ENCODE measurements around the gene GREB1.

GREB1 gene

GRCh38 chr2:11574176-11575046, 40.6 kb downstream of the GREB1 start:
- no peak overlapping the region for H2BK12ac ChIP-seq (ENCODE audit: low read length)
- no peak overlapping the region for H3K27ac ChIP-seq (ENCODE audit: low read depth, low read length)
- H3K23ac ChIP-seq (ENCODE audit: low read length): no peak overlapping the region
- no peak overlapping the region for H2BK5ac ChIP-seq (ENCODE audit: low read depth, low read length, poor library complexity)
- H3K4me2 ChIP-seq (ENCODE audit: low read length): no peak overlapping the region
- peaks cover 0 to 3% of the 10 kb centered on the region in 2 experiments for H3K4me1 ChIP-seq (ENCODE audit: control insufficient read depth in 1 of 2, insufficient read depth in 2 of 2, low read length in 2 of 2)
- H2AFZ ChIP-seq (ENCODE audit: insufficient read depth, low read length, poor library complexity): no peak overlapping the region
- no peaks in the 10 kb centered on the region for H3K79me1 ChIP-seq (ENCODE audit: low read length)
- no peak overlapping the region for H3K4me3 ChIP-seq (ENCODE audit: low read depth, low read length)
- H2AK5ac ChIP-seq (ENCODE audit: low read length): no peak overlapping the region
- no peak overlapping the region for H3K9ac ChIP-seq (ENCODE audit: low read length)
- no peaks in the 10 kb centered on the region for H3K79me2 ChIP-seq (ENCODE audit: control insufficient read depth, insufficient read depth, low read length, poor library complexity)
- no peak overlapping the region for H4K12ac ChIP-seq (ENCODE audit: low read depth, low read length)
- no peak overlapping the region for H2BK120ac ChIP-seq (ENCODE audit: insufficient read depth, low read length, poor library complexity)
- WGBS (ENCODE audit: extremely low coverage, insufficient coverage, insufficient read length): no CpG with 5 or more reads among the region's 12 CpGs
- no peak overlapping the region for H3K4ac ChIP-seq (ENCODE audit: low read depth, low read length)
- H3K27me3 ChIP-seq (ENCODE audit: insufficient read depth, low read length): no peaks in the 10 kb centered on the region
- no peaks in the 10 kb centered on the region for H3K9me3 ChIP-seq (ENCODE audit: insufficient read depth, low read depth, low read length)
- no peak overlapping the region for H4K8ac ChIP-seq (ENCODE audit: low read depth, low read length)
- no peak overlapping the region for H3K14ac ChIP-seq (ENCODE audit: low read length)
- no peak for DNase-seq
- peaks cover 0 to 4% of the 10 kb centered on the region in 2 experiments for H3K36me3 ChIP-seq (ENCODE audit: control insufficient read depth in 1 of 2, insufficient read depth in 2 of 2, low read length in 2 of 2)
- no peak overlapping the region for H4K91ac ChIP-seq (ENCODE audit: low read depth, low read length)
- no peak overlapping the region for H3K18ac ChIP-seq (ENCODE audit: low read length)

- Histone ChIP-seq H2BK120ac (ENCODE audit: insufficient read depth, low read length, poor library complexity) (no peak overlapping the region), H3K4ac (ENCODE audit: low read depth, low read length) (no peak overlapping the region), H3K27me3 (ENCODE audit: insufficient read depth, low read length) (no peaks in the 10 kb centered on the region), H3K9ac (ENCODE audit: low read length) (no peak overlapping the region), H3K18ac (ENCODE audit: low read length) (no peak overlapping the region), H4K91ac (ENCODE audit: low read depth, low read length) (no peak overlapping the region), H3K14ac (ENCODE audit: low read length) (no peak overlapping the region), H3K23ac (ENCODE audit: low read length) (no peak overlapping the region), H3K4me1 (ENCODE audit: control insufficient read depth in 1 of 2, insufficient read depth in 2 of 2, low read length in 2 of 2) (peaks cover 0 to 3% of the 10 kb centered on the region in 2 experiments), H4K12ac (ENCODE audit: low read depth, low read length) (no peak overlapping the region), H3K36me3 (ENCODE audit: control insufficient read depth in 1 of 2, insufficient read depth in 2 of 2, low read length in 2 of 2) (peaks cover 0 to 4% of the 10 kb centered on the region in 2 experiments), H2BK5ac (ENCODE audit: low read depth, low read length, poor library complexity) (no peak overlapping the region), H3K4me3 (ENCODE audit: low read depth, low read length) (no peak overlapping the region), H2BK12ac (ENCODE audit: low read length) (no peak overlapping the region), H3K79me1 (ENCODE audit: low read length) (no peaks in the 10 kb centered on the region), H4K8ac (ENCODE audit: low read depth, low read length) (no peak overlapping the region), H3K79me2 (ENCODE audit: control insufficient read depth, insufficient read depth, low read length, poor library complexity) (no peaks in the 10 kb centered on the region), H2AFZ (ENCODE audit: insufficient read depth, low read length, poor library complexity) (no peak overlapping the region), H3K4me2 (ENCODE audit: low read length) (no peak overlapping the region), H3K9me3 (ENCODE audit: insufficient read depth, low read depth, low read length) (no peaks in the 10 kb centered on the region), H2AK5ac (ENCODE audit: low read length) (no peak overlapping the region), H3K27ac (ENCODE audit: low read depth, low read length) (no peak overlapping the region)
- DNase-seq: no peak
- no CpG with 5 or more reads among the region's 10 CpGs for WGBS (ENCODE audit: extremely low coverage, insufficient coverage, insufficient read length)
Observed at GRCh38 chr2:11576398-11576797, 42.6 kb downstream of the GREB1 start.

- no peak overlapping the region for H3K4me3 ChIP-seq (ENCODE audit: low read depth, low read length)
- H2BK12ac ChIP-seq (ENCODE audit: low read length): no peak overlapping the region
- no peak overlapping the region for H3K9ac ChIP-seq (ENCODE audit: low read length)
- peaks cover 0 to 4% of the 10 kb centered on the region in 2 experiments for H3K36me3 ChIP-seq (ENCODE audit: control insufficient read depth in 1 of 2, insufficient read depth in 2 of 2, low read length in 2 of 2)
- no peak overlapping the region for H2AFZ ChIP-seq (ENCODE audit: insufficient read depth, low read length, poor library complexity)
- no CpG with 5 or more reads among the region's 14 CpGs for WGBS (ENCODE audit: extremely low coverage, insufficient coverage, insufficient read length)
- H4K91ac ChIP-seq (ENCODE audit: low read depth, low read length): no peak overlapping the region
- H3K9me3 ChIP-seq (ENCODE audit: insufficient read depth, low read depth, low read length): no peaks in the 10 kb centered on the region
- no peak overlapping the region for H3K14ac ChIP-seq (ENCODE audit: low read length)
- no peak for DNase-seq
- H2AK5ac ChIP-seq (ENCODE audit: low read length): no peak overlapping the region
- H4K8ac ChIP-seq (ENCODE audit: low read depth, low read length): no peak overlapping the region
- H3K27me3 ChIP-seq (ENCODE audit: insufficient read depth, low read length): no peaks in the 10 kb centered on the region
- no peak overlapping the region for H3K18ac ChIP-seq (ENCODE audit: low read length)
- H3K23ac ChIP-seq (ENCODE audit: low read length): no peak overlapping the region
- H3K4me1 ChIP-seq (ENCODE audit: control insufficient read depth in 1 of 2, insufficient read depth in 2 of 2, low read length in 2 of 2): peaks cover 0 to 3% of the 10 kb centered on the region in 2 experiments
- no peaks in the 10 kb centered on the region for H3K79me1 ChIP-seq (ENCODE audit: low read length)
- no peak overlapping the region for H3K4ac ChIP-seq (ENCODE audit: low read depth, low read length)
- no peak overlapping the region for H2BK5ac ChIP-seq (ENCODE audit: low read depth, low read length, poor library complexity)
- no peak overlapping the region for H4K12ac ChIP-seq (ENCODE audit: low read depth, low read length)
- no peak overlapping the region for H3K4me2 ChIP-seq (ENCODE audit: low read length)
- no peaks in the 10 kb centered on the region for H3K79me2 ChIP-seq (ENCODE audit: control insufficient read depth, insufficient read depth, low read length, poor library complexity)
- no peak overlapping the region for H3K27ac ChIP-seq (ENCODE audit: low read depth, low read length)
- no peak overlapping the region for H2BK120ac ChIP-seq (ENCODE audit: insufficient read depth, low read length, poor library complexity)
Observed at GRCh38 chr2:11577101-11577883, 43.4 kb downstream of the GREB1 start.

GRCh38 chr2:11578081-11578948, 44.5 kb downstream of the GREB1 start:
- no peak overlapping the region for H3K18ac ChIP-seq (ENCODE audit: low read length)
- WGBS (ENCODE audit: extremely low coverage, insufficient coverage, insufficient read length): no CpG with 5 or more reads among the region's 22 CpGs

More at GRCh38 chr2:11578081-11578948, 44.5 kb downstream of the GREB1 start:
- no peak overlapping the region for H4K12ac ChIP-seq (ENCODE audit: low read depth, low read length)
- H3K27ac ChIP-seq (ENCODE audit: low read depth, low read length): no peak overlapping the region
- no peaks in the 10 kb centered on the region for H3K79me1 ChIP-seq (ENCODE audit: low read length)
- no peak overlapping the region for H3K14ac ChIP-seq (ENCODE audit: low read length)
- no peak overlapping the region for H3K4me2 ChIP-seq (ENCODE audit: low read length)
- H2BK5ac ChIP-seq (ENCODE audit: low read depth, low read length, poor library complexity): no peak overlapping the region
- no peak overlapping the region for H4K91ac ChIP-seq (ENCODE audit: low read depth, low read length)
- no peaks in the 10 kb centered on the region for H3K79me2 ChIP-seq (ENCODE audit: control insufficient read depth, insufficient read depth, low read length, poor library complexity)
- H3K4me3 ChIP-seq (ENCODE audit: low read depth, low read length): no peak overlapping the region
- H3K4me1 ChIP-seq (ENCODE audit: control insufficient read depth in 1 of 2, insufficient read depth in 2 of 2, low read length in 2 of 2): peaks cover 0 to 3% of the 10 kb centered on the region in 2 experiments
- no peak overlapping the region for H2BK120ac ChIP-seq (ENCODE audit: insufficient read depth, low read length, poor library complexity)
- H3K4ac ChIP-seq (ENCODE audit: low read depth, low read length): no peak overlapping the region
- no peak overlapping the region for H3K9ac ChIP-seq (ENCODE audit: low read length)
- H2BK12ac ChIP-seq (ENCODE audit: low read length): no peak overlapping the region
- DNase-seq: no peak
- no peaks in the 10 kb centered on the region for H3K9me3 ChIP-seq (ENCODE audit: insufficient read depth, low read depth, low read length)
- H2AK5ac ChIP-seq (ENCODE audit: low read length): no peak overlapping the region
- no peak overlapping the region for H4K8ac ChIP-seq (ENCODE audit: low read depth, low read length)
- H3K36me3 ChIP-seq (ENCODE audit: control insufficient read depth in 1 of 2, insufficient read depth in 2 of 2, low read length in 2 of 2): peaks cover 0 to 4% of the 10 kb centered on the region in 2 experiments
- H3K23ac ChIP-seq (ENCODE audit: low read length): no peak overlapping the region
- no peaks in the 10 kb centered on the region for H3K27me3 ChIP-seq (ENCODE audit: insufficient read depth, low read length)
- no peak overlapping the region for H2AFZ ChIP-seq (ENCODE audit: insufficient read depth, low read length, poor library complexity)

Data from trophoblast cell (in vitro differentiated cells and primary cell).